A172 (cell line): ENCODE results near the gene B4GALNT4. TPM values are rescaled to one million over a fixed set of nuclear protein-coding genes. Genes with fewer than 3 reads are reported as not detected.
"Not testable (repeated sequence)": the region's sequence is repeated elsewhere in the genome, so short reads cannot be mapped to it uniquely, and the experiment has no call there.

Source experiments
- DNase-seq: peaks from one replicate; pipeline ENCODE4 v3.0.0-alpha.2; 2015; ENCODE audit warnings: low spot score
- total RNA-seq: library from RNA; depleted of rRNA; stranded (reverse); fragments of >200 nt; shearing (Covaris generic); gene quantifications from 2 replicates; pipeline ENCODE4 v1.2.3, GENCODE V29; 2014

B4GALNT4 gene
- total RNA-seq, 1 experiment from 2014 or later = 27.9 TPM

GRCh38 chr11:357582-357981 lies 11.7 kb upstream of the B4GALNT4 start:
- DNase-seq = no peak

GRCh38 chr11:358129-358800 lies 11.0 kb upstream of the B4GALNT4 start:
- no peak for DNase-seq

- DNase-seq = peak; percentile 18
Observed at GRCh38 chr11:359181-359714, 10.1 kb upstream of the B4GALNT4 start.

GRCh38 chr11:360326-361280 lies 8.7 kb upstream of the B4GALNT4 start:
- no peak for DNase-seq

- no peak for DNase-seq
Observed at GRCh38 chr11:362642-363442, 6.5 kb upstream of the B4GALNT4 start.

- not testable (repeated sequence) for DNase-seq
Observed at GRCh38 chr11:363443-363805, 5.9 kb upstream of the B4GALNT4 start.

- peak; percentile 89 for DNase-seq
Observed at GRCh38 chr11:363948-364761, 5.1 kb upstream of the B4GALNT4 start.

GRCh38 chr11:364991-365725 lies 4.1 kb upstream of the B4GALNT4 start:
- DNase-seq = no peak

- DNase-seq = no peak
Observed at GRCh38 chr11:365831-366230, 3.5 kb upstream of the B4GALNT4 start.

- DNase-seq = no peak
Observed at GRCh38 chr11:367956-368413, 1.3 kb upstream of the B4GALNT4 start.

- peak; percentile 36 for DNase-seq
Observed at GRCh38 chr11:368414-369335, 624 bp upstream of the B4GALNT4 start.

GRCh38 chr11:370070-370941 lies 1.0 kb downstream of the B4GALNT4 start:
- DNase-seq = no peak

- DNase-seq = no peak
Observed at GRCh38 chr11:371051-371450, 1.8 kb downstream of the B4GALNT4 start.

GRCh38 chr11:371716-372590 lies 2.7 kb downstream of the B4GALNT4 start:
- no peak for DNase-seq

GRCh38 chr11:372809-373715 lies 3.8 kb downstream of the B4GALNT4 start:
- no peak for DNase-seq
